Putamen (tissue), 1 donor: ENCODE measurements around the gene SDR42E2.
"Not testable (repeated sequence)": the region's sequence is repeated elsewhere in the genome, so short reads cannot be mapped to it uniquely, and the experiment has no call there.

ENCODE experiments used
- DNase-seq: peaks from one replicate; pipeline ENCODE4 v3.0.0-alpha.2; 2016; ENCODE audit warnings: low spot score

Gene SDR42E2

GRCh38 chr16:22191532-22192260 is 29.4 kb downstream of the SDR42E2 start:
- peak; percentile 39 for DNase-seq

GRCh38 chr16:22192261-22193062 is 30.2 kb downstream of the SDR42E2 start:
- DNase-seq, result peak; percentile 68

GRCh38 chr16:22193063-22193411 is 30.7 kb downstream of the SDR42E2 start:
- no peak for DNase-seq

- no peak for DNase-seq
Observed at GRCh38 chr16:22194707-22195444, 32.6 kb downstream of the SDR42E2 start.

GRCh38 chr16:22195445-22195694 is 33.1 kb downstream of the SDR42E2 start:
- no peak for DNase-seq

GRCh38 chr16:22195695-22196558 is 33.6 kb downstream of the SDR42E2 start:
- peak; percentile 95 for DNase-seq

- DNase-seq, result not testable (repeated sequence)
Observed at GRCh38 chr16:22196559-22197168, 34.4 kb downstream of the SDR42E2 start.

- DNase-seq, result no peak
Observed at GRCh38 chr16:22198547-22199293, 36.4 kb downstream of the SDR42E2 start.

- no peak for DNase-seq
Observed at GRCh38 chr16:22202261-22202637, 39.9 kb downstream of the SDR42E2 start.

GRCh38 chr16:22203091-22203490 is 40.8 kb downstream of the SDR42E2 start:
- no peak for DNase-seq

- DNase-seq, result no peak
Observed at GRCh38 chr16:22204091-22204655, 41.9 kb downstream of the SDR42E2 start.

GRCh38 chr16:22205577-22206012 is 43.3 kb downstream of the SDR42E2 start:
- DNase-seq, result no peak

GRCh38 chr16:22206013-22206841 is 43.9 kb downstream of the SDR42E2 start, which contains the start of gene EEF2K:
Gene EEF2K, plus strand, starts transcription at chr16:22206278. Its CDS starts 19,452 bp downstream, at chr16:22225730.
- DNase-seq, result peak; percentile 74

GRCh38 chr16:22206842-22207714 is 44.8 kb downstream of the SDR42E2 start:
- DNase-seq, result peak; percentile 44

GRCh38 chr16:22207715-22208360 is 45.5 kb downstream of the SDR42E2 start:
- DNase-seq, result no peak

- no peak for DNase-seq
Observed at GRCh38 chr16:22210285-22210684, 48.0 kb downstream of the SDR42E2 start.

GRCh38 chr16:22210854-22211253 is 48.5 kb downstream of the SDR42E2 start:
- no peak for DNase-seq

- DNase-seq, result no peak
Observed at GRCh38 chr16:22213236-22213635, 50.9 kb downstream of the SDR42E2 start.
